ENCODE results near the gene AGBL1.

AGBL1 gene

GRCh38 chr15:86229936-86230335 lies 150.3 kb downstream of the AGBL1 start:
- TF ChIP-seq, protein P1, sequence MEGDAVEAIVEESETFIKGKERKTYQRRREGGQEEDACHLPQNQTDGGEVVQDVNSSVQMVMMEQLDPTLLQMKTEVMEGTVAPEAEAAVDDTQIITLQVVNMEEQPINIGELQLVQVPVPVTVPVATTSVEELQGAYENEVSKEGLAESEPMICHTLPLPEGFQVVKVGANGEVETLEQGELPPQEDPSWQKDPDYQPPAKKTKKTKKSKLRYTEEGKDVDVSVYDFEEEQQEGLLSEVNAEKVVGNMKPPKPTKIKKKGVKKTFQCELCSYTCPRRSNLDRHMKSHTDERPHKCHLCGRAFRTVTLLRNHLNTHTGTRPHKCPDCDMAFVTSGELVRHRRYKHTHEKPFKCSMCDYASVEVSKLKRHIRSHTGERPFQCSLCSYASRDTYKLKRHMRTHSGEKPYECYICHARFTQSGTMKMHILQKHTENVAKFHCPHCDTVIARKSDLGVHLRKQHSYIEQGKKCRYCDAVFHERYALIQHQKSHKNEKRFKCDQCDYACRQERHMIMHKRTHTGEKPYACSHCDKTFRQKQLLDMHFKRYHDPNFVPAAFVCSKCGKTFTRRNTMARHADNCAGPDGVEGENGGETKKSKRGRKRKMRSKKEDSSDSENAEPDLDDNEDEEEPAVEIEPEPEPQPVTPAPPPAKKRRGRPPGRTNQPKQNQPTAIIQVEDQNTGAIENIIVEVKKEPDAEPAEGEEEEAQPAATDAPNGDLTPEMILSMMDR (IDR thresholded peaks at IDR 0.05; ENCODE audit: low read depth, low read length, missing control alignments), result no peak
- H3K4me3 ChIP-seq (ENCODE audit: low read depth, low read length), result no peak overlapping the region
- DNase-seq (ENCODE audit: low read depth), result no peak

DNA sequence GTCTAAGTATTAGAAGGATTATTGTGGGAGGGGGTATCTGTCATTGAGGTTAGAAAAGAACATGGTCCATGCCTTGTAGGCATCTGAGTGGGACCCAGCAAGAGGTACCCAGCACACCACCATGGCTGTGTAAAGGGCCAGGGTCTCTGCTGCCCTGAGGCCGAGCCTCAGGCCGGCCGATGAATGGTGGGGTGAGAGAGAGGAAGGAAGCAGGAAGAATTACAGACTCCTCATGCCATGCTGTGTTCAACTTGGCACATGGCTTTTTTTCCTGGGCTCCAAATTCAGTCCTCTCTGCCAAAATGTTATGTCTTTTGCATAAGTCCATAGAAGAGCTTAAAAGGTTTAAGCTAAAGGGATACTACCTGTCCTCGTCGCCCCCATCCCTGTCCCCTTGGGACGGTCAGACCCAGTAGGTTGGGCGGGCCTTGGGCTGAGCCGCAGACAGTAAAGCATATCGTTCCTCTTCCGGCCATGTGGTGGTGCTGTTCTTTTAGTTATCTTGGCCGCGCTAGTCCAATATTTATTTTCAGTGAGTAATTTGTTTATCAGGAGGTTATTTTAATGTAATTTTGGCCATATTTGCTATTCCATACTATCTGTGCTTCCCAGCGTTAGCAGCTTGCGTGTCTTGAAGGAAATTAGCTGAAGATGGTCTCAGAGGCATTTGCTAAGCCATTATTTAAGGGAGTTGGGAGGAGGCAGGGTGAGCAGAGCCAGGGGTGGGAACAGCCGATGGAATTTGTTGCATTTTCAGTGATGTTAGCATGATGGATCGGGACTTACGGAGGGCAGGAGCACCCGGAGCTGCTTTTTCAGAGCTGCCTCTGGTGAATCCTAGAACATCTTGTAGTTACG lies 152.4 kb downstream of the AGBL1 start:
- TF ChIP-seq, protein P1 (IDR thresholded peaks at IDR 0.05; ENCODE audit: low read depth, low read length, missing control alignments), result peak; percentile 49

DNA sequence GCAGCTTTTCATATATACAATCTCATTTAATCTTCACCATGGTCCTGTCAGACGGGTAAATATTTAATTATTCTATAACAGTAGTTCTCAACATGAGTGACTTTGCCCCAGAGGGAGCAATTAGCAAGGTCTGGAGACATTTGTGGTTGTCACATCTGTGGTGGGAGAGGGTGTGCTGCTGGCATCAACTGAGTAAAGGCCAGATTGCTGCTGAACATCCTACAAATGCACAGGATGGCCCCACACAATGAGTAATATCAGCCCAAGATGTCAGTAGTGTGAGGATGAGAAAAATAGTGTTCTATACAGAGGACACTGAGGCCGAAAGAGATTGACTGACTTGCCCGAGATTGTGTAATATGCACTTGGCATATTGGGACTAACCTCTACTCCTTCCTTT lies 156.0 kb downstream of the AGBL1 start:
- no peak overlapping the region for H3K4me3 ChIP-seq (ENCODE audit: low read depth, low read length)
- TF ChIP-seq, protein P1 (IDR thresholded peaks at IDR 0.05; ENCODE audit: low read depth, low read length, missing control alignments), result no peak
- DNase-seq (ENCODE audit: low read depth), result no peak

More for the DNA sequence above, 152.4 kb downstream of the AGBL1 start:
- no peak for DNase-seq (ENCODE audit: low read depth)
- H3K4me3 ChIP-seq (ENCODE audit: low read depth, low read length), result no peak overlapping the region

GRCh38 chr15:86236356-86237110 lies 156.9 kb downstream of the AGBL1 start:
- no peak overlapping the region for H3K4me3 ChIP-seq (ENCODE audit: low read depth, low read length)
- no peak for DNase-seq (ENCODE audit: low read depth)
- TF ChIP-seq, protein P1 (IDR thresholded peaks at IDR 0.05; ENCODE audit: low read depth, low read length, missing control alignments), result no peak

GRCh38 chr15:86237111-86237500 lies 157.4 kb downstream of the AGBL1 start:
- H3K4me3 ChIP-seq (ENCODE audit: low read depth, low read length), result no peak overlapping the region
- TF ChIP-seq, protein P1 (IDR thresholded peaks at IDR 0.05; ENCODE audit: low read depth, low read length, missing control alignments), result no peak
- no peak for DNase-seq (ENCODE audit: low read depth)

- H3K4me3 ChIP-seq (ENCODE audit: low read depth, low read length), result no peak overlapping the region
- TF ChIP-seq, protein P1 (IDR thresholded peaks at IDR 0.05; ENCODE audit: low read depth, low read length, missing control alignments), result no peak
- DNase-seq (ENCODE audit: low read depth), result no peak
Observed at GRCh38 chr15:86247249-86247955, 167.7 kb downstream of the AGBL1 start.

Measured in GM12864 (cell line).